Measurements from ENCODE around the gene LRIG1.

Gene LRIG1

DNA sequence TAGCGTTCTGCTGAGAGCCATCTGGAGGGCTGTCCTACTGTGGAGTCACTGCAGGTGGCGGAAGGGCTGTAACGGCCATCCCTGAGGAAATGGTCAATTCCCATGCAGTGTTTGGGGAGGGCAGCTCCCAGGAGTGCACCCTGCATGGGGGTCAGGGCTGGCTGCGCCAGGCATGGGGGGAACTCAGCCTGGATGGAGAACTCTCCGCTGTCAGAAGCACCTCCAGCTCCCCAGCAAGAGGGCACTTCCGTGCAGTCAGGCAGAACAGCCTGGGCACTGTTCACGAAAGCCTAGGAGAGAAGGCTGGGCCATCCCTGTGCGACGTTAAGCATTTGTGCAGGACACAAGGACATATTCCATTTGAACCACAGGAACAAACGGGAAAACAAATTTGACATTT, 105.2 kb downstream of the LRIG1 start:
- no peak overlapping the region for H3K4me3 ChIP-seq (ENCODE audit: low read depth, low read length)
- CTCF ChIA-PET, result interaction anchor here (1.1 to 10.7 kb wide), 5 partner anchors 11 to 420 kb away, joined by 3 to 143 read pairs (median 8); no protein-coding TSS in a partner anchor
- DNase-seq (ENCODE audit: low read depth, low spot score), result no peak
- POLR2A ChIA-PET, result no interaction called here
- TF ChIP-seq, protein P1, sequence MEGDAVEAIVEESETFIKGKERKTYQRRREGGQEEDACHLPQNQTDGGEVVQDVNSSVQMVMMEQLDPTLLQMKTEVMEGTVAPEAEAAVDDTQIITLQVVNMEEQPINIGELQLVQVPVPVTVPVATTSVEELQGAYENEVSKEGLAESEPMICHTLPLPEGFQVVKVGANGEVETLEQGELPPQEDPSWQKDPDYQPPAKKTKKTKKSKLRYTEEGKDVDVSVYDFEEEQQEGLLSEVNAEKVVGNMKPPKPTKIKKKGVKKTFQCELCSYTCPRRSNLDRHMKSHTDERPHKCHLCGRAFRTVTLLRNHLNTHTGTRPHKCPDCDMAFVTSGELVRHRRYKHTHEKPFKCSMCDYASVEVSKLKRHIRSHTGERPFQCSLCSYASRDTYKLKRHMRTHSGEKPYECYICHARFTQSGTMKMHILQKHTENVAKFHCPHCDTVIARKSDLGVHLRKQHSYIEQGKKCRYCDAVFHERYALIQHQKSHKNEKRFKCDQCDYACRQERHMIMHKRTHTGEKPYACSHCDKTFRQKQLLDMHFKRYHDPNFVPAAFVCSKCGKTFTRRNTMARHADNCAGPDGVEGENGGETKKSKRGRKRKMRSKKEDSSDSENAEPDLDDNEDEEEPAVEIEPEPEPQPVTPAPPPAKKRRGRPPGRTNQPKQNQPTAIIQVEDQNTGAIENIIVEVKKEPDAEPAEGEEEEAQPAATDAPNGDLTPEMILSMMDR (IDR thresholded peaks at IDR 0.05; ENCODE audit: insufficient read depth, low read length, missing control alignments), result no peak

DNA sequence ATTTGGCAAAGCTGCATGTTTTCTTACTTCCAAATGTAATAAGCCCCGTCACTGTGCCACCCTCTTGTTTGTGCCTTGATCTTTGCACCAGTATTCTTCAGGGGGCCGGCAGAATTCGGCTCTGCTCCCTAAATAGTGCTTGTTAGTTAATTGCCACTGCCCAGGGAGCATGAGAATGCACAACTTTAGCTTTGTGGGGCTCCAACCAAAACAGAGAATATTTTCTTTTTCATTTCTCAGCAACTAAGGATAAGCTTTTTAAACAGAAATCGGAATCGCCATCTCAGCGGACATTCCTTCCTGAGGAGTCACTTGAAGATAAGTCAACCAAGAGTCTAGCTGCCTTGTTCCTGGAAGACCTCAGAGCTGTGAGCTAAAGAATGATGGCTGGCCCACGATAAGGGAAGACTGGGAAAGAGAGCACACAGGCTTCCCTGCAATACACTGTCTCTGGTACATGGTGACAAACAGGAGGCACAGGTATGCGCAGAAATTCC, 106.0 kb downstream of the LRIG1 start:
- ChIA-PET CTCF (interaction anchor here (0.9 to 10.7 kb wide), 9 partner anchors 10 to 434 kb away, joined by 3 to 143 read pairs (median 5); no protein-coding TSS in a partner anchor), POLR2A (interaction anchor here (0.6 to 0.9 kb wide), 2 partner anchors 10 to 32 kb away, joined by 3 read pairs; no protein-coding TSS in a partner anchor)

DNA sequence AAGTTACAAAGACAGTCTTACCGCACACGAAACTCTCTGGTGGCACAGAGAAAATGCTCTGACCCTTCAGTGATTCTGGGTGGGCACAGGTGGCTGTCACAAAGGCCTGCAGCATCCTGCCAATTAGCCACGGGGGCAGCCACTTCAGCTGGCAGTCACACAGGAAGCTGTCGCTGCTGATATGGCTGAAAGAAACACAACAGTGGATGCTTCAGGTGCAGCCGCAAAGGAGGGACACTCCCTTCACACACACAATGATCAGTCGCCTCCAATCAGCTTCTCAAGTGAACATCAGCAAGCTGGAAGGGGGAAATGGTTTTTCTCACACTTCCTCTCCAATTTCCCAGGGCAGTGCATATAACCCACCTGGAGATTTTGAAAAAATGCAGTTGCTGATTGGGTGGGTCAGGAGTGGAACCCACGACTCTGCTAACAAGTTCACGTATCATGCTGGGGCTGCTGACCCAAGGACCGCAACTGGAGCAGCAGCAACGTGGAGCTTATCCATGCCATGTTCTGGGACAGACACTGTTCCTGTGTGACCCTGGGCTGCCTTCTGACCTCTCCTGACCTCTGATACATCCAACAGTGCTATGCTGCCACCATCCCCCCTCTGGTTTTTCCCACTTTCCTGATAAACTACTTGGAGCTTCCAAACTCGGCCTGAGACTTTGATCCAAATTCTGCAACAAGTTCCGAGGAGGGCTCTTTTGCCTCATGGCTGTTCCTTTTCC, 106.6 kb downstream of the LRIG1 start:
- DNase-seq (ENCODE audit: low read depth, low spot score), result no peak
- TF ChIP-seq, protein P1 (IDR thresholded peaks at IDR 0.05; ENCODE audit: insufficient read depth, low read length, missing control alignments), result no peak
- H3K4me3 ChIP-seq (ENCODE audit: low read depth, low read length), result no peak overlapping the region
- POLR2A ChIA-PET, result interaction anchor here (0.6 to 0.9 kb wide), 2 partner anchors 11 to 31 kb away, joined by 3 read pairs; no protein-coding TSS in a partner anchor
- CTCF ChIA-PET, result interaction anchor here (0.9 to 10.7 kb wide), 10 partner anchors 12 to 435 kb away, joined by 3 to 143 read pairs (median 5); no protein-coding TSS in a partner anchor

More for the DNA sequence above, 106.0 kb downstream of the LRIG1 start:
- no peak overlapping the region for H3K4me3 ChIP-seq (ENCODE audit: low read depth, low read length)
- peak; percentile 41 for DNase-seq (ENCODE audit: low read depth, low spot score)
- TF ChIP-seq, protein P1 (IDR thresholded peaks at IDR 0.05; ENCODE audit: insufficient read depth, low read length, missing control alignments), result no peak

DNA sequence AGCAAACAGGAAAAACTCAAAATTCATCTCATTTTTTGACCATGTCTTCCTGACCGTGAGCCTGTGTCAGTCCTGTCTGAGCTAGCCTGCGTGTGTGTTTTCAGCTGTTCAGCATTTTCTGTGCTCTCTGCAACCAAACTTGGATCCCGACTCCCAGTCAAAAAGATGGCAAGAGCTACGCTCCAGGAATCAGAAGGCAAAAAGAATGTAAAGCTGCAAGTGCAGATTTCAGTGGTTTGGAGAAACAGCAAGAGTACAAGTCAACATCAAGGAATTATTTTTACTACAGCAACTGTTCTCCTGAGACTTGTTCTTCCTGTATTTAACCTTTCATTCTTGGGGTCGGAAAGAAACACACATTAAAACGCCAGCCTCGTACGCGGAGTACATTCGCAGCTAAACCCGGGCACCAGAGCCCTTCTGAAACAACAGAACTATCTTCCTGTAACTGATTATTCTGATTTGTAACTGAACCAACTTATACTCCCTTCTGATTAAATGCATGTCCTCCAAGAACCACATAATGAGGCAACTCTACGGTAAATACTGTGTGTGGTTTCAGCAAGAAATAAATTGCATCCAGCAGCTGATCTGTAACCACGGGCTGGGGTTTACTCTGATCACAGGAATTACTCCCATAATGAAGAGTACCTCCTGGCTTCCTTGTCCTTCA, 107.4 kb downstream of the LRIG1 start:
- TF ChIP-seq, protein P1 (IDR thresholded peaks at IDR 0.05; ENCODE audit: insufficient read depth, low read length, missing control alignments), result no peak
- POLR2A ChIA-PET, result no interaction called here
- no peak for DNase-seq (ENCODE audit: low read depth, low spot score)
- CTCF ChIA-PET, result interaction anchor here (1.4 to 10.7 kb wide), 6 partner anchors 13 to 429 kb away, joined by 4 to 143 read pairs (median 10); no protein-coding TSS in a partner anchor
- H3K4me3 ChIP-seq (ENCODE audit: low read depth, low read length), result no peak overlapping the region; the same call in 1 of the 2 replicates

DNA sequence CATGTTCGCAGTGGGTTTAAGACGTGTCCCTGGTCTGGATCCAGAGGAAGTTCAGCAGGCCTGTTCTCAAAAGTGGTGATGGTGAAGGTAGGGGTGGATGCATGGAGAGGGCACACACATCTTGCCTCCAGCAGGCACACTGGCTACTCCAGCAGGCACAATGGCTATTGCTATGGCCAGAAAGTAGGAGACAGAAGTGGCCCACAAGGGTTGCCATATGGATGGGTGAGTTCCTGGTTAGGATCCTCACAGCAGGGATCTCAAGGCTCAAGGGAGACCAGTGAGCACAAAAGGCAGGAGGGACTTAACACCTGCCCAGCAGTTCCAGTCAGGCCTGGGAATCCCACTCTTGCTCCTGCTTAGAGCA, 107.9 kb downstream of the LRIG1 start:
- no peak overlapping the region for H3K4me3 ChIP-seq (ENCODE audit: low read depth, low read length)
- POLR2A ChIA-PET, result no interaction called here
- CTCF ChIA-PET, result interaction anchor here (1.4 to 10.7 kb wide), 7 partner anchors 11 to 429 kb away, joined by 4 to 143 read pairs (median 8); no protein-coding TSS in a partner anchor
- TF ChIP-seq, protein P1 (IDR thresholded peaks at IDR 0.05; ENCODE audit: insufficient read depth, low read length, missing control alignments), result no peak
- no peak for DNase-seq (ENCODE audit: low read depth, low spot score)

All from AG04449 (cell line).